Neural cell (in vitro differentiated cells): ENCODE results near the gene APH1B. TPM values are rescaled to one million over a fixed set of nuclear protein-coding genes. Genes with fewer than 3 reads are reported as not detected.

Source experiments
- H2AFZ ChIP-seq: fragments of 200-600, 300-800 bp; sonication (generic), shearing (Covaris generic); 2 replicates; pipeline ENCODE4 v1.6.0; 2014; ENCODE audit warnings: low read depth, mild to moderate bottlenecking, antibody characterized with exemption, low read length, moderate library complexity
- H3F3A ChIP-seq: fragments of 200-600 bp; shearing (Covaris generic); 2 replicates; pipeline ENCODE4 v1.6.1; 2016; ENCODE audit warnings: mild to moderate bottlenecking, moderate library complexity, mixed read lengths, antibody characterized with exemption, low read length; ENCODE audit not compliant: insufficient read depth, poor library complexity, severe bottlenecking
- H3K27ac ChIP-seq: fragments of 200-600, 300-800 bp; sonication (generic), shearing (Covaris generic); 2 replicates; pipeline ENCODE4 v1.5.1; 2014; ENCODE audit warnings: mild to moderate bottlenecking, low read length, moderate library complexity
- H3K27me3 ChIP-seq: fragments of 300-800, 200-600 bp; sonication (generic), shearing (Covaris generic); 2 replicates; pipeline ENCODE4 v1.6.0; 2014; ENCODE audit warnings: mild to moderate bottlenecking, low read depth, low read length, moderate library complexity; ENCODE audit not compliant: insufficient read depth
- H3K36me3 ChIP-seq: fragments of 300-800, 200-600 bp; sonication (generic), shearing (Covaris generic); 2 replicates; pipeline ENCODE4 v1.5.1; 2014; ENCODE audit warnings: mild to moderate bottlenecking, antibody characterized with exemption, low read length, moderate library complexity; ENCODE audit not compliant: insufficient read depth
- H3K4me2 ChIP-seq: fragments of 300-800, 200-600 bp; sonication (generic), shearing (Covaris generic); 2 replicates; pipeline ENCODE4 v1.6.0; 2014; ENCODE audit warnings: mild to moderate bottlenecking, low read length
- H3K4me3 ChIP-seq: fragments of 300-800, 200-600 bp; sonication (generic), shearing (Covaris generic); 2 replicates; pipeline ENCODE4 v1.5.1; 2014; ENCODE audit warnings: mild to moderate bottlenecking, low read length, moderate library complexity
- H3K79me2 ChIP-seq: fragments of 200-600 bp; shearing (Covaris generic); replicated peaks from 2 replicates; pipeline ENCODE4 v1.6.0; 2014; ENCODE audit warnings: mild to moderate bottlenecking, low read length, moderate library complexity; ENCODE audit not compliant: insufficient read depth
- H3K9ac ChIP-seq: fragments of 300-800, 200-600 bp; sonication (generic), shearing (Covaris generic); 2 replicates; pipeline ENCODE4 v1.6.1; 2016; ENCODE audit warnings: mild to moderate bottlenecking, low read length, mixed read lengths
- H3K9me2 ChIP-seq: fragments of 200-600 bp; shearing (Covaris generic); 2 replicates; pipeline ENCODE4 v1.6.1; 2016; ENCODE audit warnings: mild to moderate bottlenecking, low read length, mixed read lengths; ENCODE audit not compliant: insufficient read depth
- H3K9me3 ChIP-seq: fragments of 200-600, 300-800 bp; sonication (generic), shearing (Covaris generic); 2 replicates; pipeline ENCODE4 v1.6.1; 2016; ENCODE audit warnings: mild to moderate bottlenecking, mixed run types, low read length, moderate library complexity, mixed read lengths
- H4K20me1 ChIP-seq: fragments of 200-600 bp; shearing (Covaris generic); 2 replicates; pipeline ENCODE4 v1.6.1; 2016; ENCODE audit warnings: mild to moderate bottlenecking, mixed run types; ENCODE audit not compliant: insufficient read depth
- EP300 ChIP-seq: fragments of 450-650 bp; conservative IDR thresholded peaks from 2 replicates; pipeline ENCODE4 v1.6.1; 2014; ENCODE audit warnings: antibody characterized with exemption, mild to moderate bottlenecking, moderate library complexity; ENCODE audit not compliant: poor library complexity, severe bottlenecking
- EZH2 ChIP-seq: fragments of 200-600, 300-800 bp; shearing (Covaris generic), sonication (generic); IDR thresholded peaks from 2 replicates; pipeline ENCODE4 v1.6.1; 2014; ENCODE audit warnings: antibody characterized with exemption, low read length, borderline replicate concordance, mild to moderate bottlenecking; ENCODE audit not compliant: insufficient read depth, poor library complexity, severe bottlenecking
- MXI1 ChIP-seq: fragments of 450-650 bp; conservative IDR thresholded peaks from 2 replicates; pipeline ENCODE4 v1.6.1; 2014; ENCODE audit warnings: antibody characterized with exemption, mild to moderate bottlenecking; ENCODE audit not compliant: poor library complexity, severe bottlenecking
- POLR2AphosphoS5 ChIP-seq: IDR thresholded peaks from 2 replicates; pipeline ENCODE4 v1.6.1; 2012
- RAD21 ChIP-seq: fragments of 450-650 bp; conservative IDR thresholded peaks from 2 replicates; pipeline ENCODE4 v1.6.1; 2014; ENCODE audit warnings: antibody characterized with exemption, mild to moderate bottlenecking, moderate library complexity
- SMC3 ChIP-seq: fragments of 450-650 bp; conservative IDR thresholded peaks from 2 replicates; pipeline ENCODE4 v1.6.1; 2014; ENCODE audit warnings: antibody characterized with exemption, mild to moderate bottlenecking, moderate library complexity; ENCODE audit not compliant: poor library complexity
- TAF1 ChIP-seq: IDR thresholded peaks from 2 replicates; pipeline ENCODE4 v1.6.1; 2012; ENCODE audit warnings: low read depth
- polyA plus RNA-seq: library from polyadenylated mRNA; depleted of rRNA; stranded (reverse); fragments of >200 nt; gene quantifications from 2 replicates; pipeline ENCODE4 v1.2.3, GENCODE V29; 2014
- TF ChIP-seq, protein P1 (sequence below): IDR thresholded peaks from 2 replicates; pipeline ENCODE4 v1.6.1; 2012; ENCODE audit warnings: borderline replicate concordance
- TF ChIP-seq, protein P2 (sequence below): fragments of 450-650 bp; IDR thresholded peaks from 2 replicates; pipeline ENCODE4 v1.5.1; 2014; ENCODE audit warnings: antibody characterized with exemption, mild to moderate bottlenecking, moderate library complexity; ENCODE audit not compliant: poor library complexity, severe bottlenecking

Gene APH1B
- polyA plus RNA-seq, 1 donor from 2014 or later: 14.6 TPM

DNA sequence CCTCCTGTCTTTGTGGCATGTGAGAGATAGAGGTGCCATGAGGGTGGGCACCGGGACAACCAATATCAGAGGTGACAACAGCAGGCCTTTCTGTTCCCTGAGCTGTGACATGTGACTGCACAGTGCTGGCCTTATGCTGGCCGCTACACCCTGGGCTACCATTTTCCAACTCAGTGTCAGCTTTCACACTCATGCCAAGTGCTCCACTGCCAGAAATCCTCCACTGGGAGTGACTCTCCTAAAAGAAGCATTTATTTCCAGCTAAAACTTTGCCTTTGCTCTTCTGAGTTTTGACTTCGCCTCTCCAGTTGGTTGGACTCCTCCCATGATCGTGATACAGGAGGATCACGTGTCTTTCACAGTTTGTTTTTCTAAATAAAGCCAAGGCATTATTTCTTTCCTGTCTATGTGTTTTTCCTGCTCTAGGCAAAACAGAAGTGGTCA is 72.8 kb downstream of the APH1B start:
- Histone ChIP-seq H3K4me3 (no peak overlapping the region), H2AFZ (no peak overlapping the region)
- TF ChIP-seq EZH2: no peak
- TF ChIP-seq SMC3: no peak
- no peak for TF ChIP-seq MXI1
- TF ChIP-seq, protein P1, sequence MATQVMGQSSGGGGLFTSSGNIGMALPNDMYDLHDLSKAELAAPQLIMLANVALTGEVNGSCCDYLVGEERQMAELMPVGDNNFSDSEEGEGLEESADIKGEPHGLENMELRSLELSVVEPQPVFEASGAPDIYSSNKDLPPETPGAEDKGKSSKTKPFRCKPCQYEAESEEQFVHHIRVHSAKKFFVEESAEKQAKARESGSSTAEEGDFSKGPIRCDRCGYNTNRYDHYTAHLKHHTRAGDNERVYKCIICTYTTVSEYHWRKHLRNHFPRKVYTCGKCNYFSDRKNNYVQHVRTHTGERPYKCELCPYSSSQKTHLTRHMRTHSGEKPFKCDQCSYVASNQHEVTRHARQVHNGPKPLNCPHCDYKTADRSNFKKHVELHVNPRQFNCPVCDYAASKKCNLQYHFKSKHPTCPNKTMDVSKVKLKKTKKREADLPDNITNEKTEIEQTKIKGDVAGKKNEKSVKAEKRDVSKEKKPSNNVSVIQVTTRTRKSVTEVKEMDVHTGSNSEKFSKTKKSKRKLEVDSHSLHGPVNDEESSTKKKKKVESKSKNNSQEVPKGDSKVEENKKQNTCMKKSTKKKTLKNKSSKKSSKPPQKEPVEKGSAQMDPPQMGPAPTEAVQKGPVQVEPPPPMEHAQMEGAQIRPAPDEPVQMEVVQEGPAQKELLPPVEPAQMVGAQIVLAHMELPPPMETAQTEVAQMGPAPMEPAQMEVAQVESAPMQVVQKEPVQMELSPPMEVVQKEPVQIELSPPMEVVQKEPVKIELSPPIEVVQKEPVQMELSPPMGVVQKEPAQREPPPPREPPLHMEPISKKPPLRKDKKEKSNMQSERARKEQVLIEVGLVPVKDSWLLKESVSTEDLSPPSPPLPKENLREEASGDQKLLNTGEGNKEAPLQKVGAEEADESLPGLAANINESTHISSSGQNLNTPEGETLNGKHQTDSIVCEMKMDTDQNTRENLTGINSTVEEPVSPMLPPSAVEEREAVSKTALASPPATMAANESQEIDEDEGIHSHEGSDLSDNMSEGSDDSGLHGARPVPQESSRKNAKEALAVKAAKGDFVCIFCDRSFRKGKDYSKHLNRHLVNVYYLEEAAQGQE: no peak
- no peak for TF ChIP-seq POLR2AphosphoS5
- no peak for TF ChIP-seq TAF1
- no peak for TF ChIP-seq RAD21
- TF ChIP-seq EP300: no peak

DNA sequence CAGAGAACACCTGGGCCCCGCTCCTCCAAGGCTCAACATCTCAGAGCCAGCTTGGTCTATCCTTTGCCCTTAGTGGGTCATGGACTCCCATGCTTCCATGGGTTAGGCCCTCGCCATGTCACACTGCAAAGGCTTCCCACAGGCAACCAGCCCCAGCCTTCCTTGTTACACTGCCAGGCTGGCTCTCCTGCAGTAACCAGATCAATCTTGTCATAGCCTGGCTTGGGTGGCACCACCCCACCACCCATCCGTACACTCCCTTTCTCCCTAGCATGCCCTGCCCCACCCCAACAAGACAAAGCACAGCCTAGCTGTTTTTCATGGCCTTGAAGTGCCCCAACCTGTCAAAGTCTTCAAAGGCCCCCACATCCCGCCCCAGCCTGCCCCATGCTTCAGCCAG is 73.8 kb downstream of the APH1B start:
- no peaks in the 10 kb centered on the region for H3K9me2 ChIP-seq
- no peaks in the 10 kb centered on the region for H4K20me1 ChIP-seq
- H3K27me3 ChIP-seq: no peaks in the 10 kb centered on the region
- H2AFZ ChIP-seq: no peak overlapping the region
- TF ChIP-seq MXI1 (no peak), TAF1 (no peak), RAD21 (no peak), EZH2 (no peak), POLR2AphosphoS5 (no peak), EP300 (no peak)
- TF ChIP-seq, protein P1: no peak
- TF ChIP-seq, protein P2, sequence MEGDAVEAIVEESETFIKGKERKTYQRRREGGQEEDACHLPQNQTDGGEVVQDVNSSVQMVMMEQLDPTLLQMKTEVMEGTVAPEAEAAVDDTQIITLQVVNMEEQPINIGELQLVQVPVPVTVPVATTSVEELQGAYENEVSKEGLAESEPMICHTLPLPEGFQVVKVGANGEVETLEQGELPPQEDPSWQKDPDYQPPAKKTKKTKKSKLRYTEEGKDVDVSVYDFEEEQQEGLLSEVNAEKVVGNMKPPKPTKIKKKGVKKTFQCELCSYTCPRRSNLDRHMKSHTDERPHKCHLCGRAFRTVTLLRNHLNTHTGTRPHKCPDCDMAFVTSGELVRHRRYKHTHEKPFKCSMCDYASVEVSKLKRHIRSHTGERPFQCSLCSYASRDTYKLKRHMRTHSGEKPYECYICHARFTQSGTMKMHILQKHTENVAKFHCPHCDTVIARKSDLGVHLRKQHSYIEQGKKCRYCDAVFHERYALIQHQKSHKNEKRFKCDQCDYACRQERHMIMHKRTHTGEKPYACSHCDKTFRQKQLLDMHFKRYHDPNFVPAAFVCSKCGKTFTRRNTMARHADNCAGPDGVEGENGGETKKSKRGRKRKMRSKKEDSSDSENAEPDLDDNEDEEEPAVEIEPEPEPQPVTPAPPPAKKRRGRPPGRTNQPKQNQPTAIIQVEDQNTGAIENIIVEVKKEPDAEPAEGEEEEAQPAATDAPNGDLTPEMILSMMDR: no peak
- H3K79me2 ChIP-seq: no peaks in the 10 kb centered on the region
- H3K4me3 ChIP-seq: no peak overlapping the region
- H3K4me2 ChIP-seq: no peak overlapping the region
- no peaks in the 10 kb centered on the region for H3K36me3 ChIP-seq
- H3F3A ChIP-seq: no peaks in the 10 kb centered on the region
- no peak overlapping the region for H3K9ac ChIP-seq
- H3K9me3 ChIP-seq: no peaks in the 10 kb centered on the region
- H3K27ac ChIP-seq: no peak overlapping the region

More for the DNA sequence above, 72.8 kb downstream of the APH1B start:
- H3K9me3 ChIP-seq: no peaks in the 10 kb centered on the region
- H3K27me3 ChIP-seq: no peaks in the 10 kb centered on the region
- no peaks in the 10 kb centered on the region for H3K9me2 ChIP-seq
- no peak overlapping the region for H3K4me2 ChIP-seq
- H3K27ac ChIP-seq: no peak overlapping the region
- no peaks in the 10 kb centered on the region for H4K20me1 ChIP-seq
- H3K9ac ChIP-seq: no peak overlapping the region
- H3F3A ChIP-seq: no peaks in the 10 kb centered on the region
- no peaks in the 10 kb centered on the region for H3K36me3 ChIP-seq
- H3K79me2 ChIP-seq: no peaks in the 10 kb centered on the region
